Endothelial cell of umbilical vein (primary cell): ENCODE measurements around the gene PPFIA1. TPM values are rescaled to one million over a fixed set of nuclear protein-coding genes. Genes with fewer than 3 reads are reported as not detected.

Experiments
- BruUV-seq: library from RNA; stranded (reverse); fragments of 400-500 nt; replicated peaks from 2 replicates; lab custom pipeline; 2021; lab: Mats Ljungman, UMichigan
- CTCF ChIA-PET: fragments of 300-600, 350-600 bp; sonication (Branson Sonifier 250); formaldehyde crosslinking; loops from one replicate; lab custom pipeline; 2021; ENCODE audit warnings: antibody characterized with exemption, inconsistent platforms; lab: Charles Lee
- POLR2A ChIA-PET: fragments of 300-600, 350-600 bp; sonication (Branson Sonifier 250); formaldehyde crosslinking; loops from one replicate; lab custom pipeline; 2021; ENCODE audit warnings: antibody characterized with exemption, inconsistent platforms; lab: Charles Lee
- DNase-seq: peaks from one replicate; pipeline ENCODE4 v3.0.0-alpha.2; 2011; ENCODE audit warnings: low read depth, low spot score
- FAIRE-seq: peaks from 2 replicates; lab custom pipeline; 2011; peaks lifted over from hg19 to GRCh38; lab: Jason Lieb, UNC
- H2AFZ ChIP-seq: 2 replicates; pipeline ENCODE4 v1.6.0; 2012; ENCODE audit warnings: low read depth, low read length, control low read depth, inconsistent platforms
- H3K27ac ChIP-seq: 2 replicates; pipeline ENCODE4 v1.5.1; 2011; ENCODE audit warnings: low read depth, mild to moderate bottlenecking, control low read depth, low read length, moderate library complexity; ENCODE audit not compliant: insufficient read depth
- H3K27me3 ChIP-seq, 2 experiments: 2 replicates each; pipeline versions ENCODE4 v1.6.0 to v1.6.1; 2011; ENCODE audit warnings: low read length in 2 of 2, mixed read lengths in 1 of 2; ENCODE audit not compliant: control insufficient read depth in 2 of 2, insufficient read depth in 2 of 2
- H3K36me3 ChIP-seq, 2 experiments: 2 replicates in 1 of 2; 3 replicates in 1 of 2; pipeline ENCODE4 v1.5.1; 2011; ENCODE audit warnings: low read length in 2 of 2, mild to moderate bottlenecking in 1 of 2, moderate library complexity in 1 of 2; ENCODE audit not compliant: control insufficient read depth in 2 of 2, insufficient read depth in 2 of 2; ENCODE audit errors: extremely low read depth in 1 of 2
- H3K4me1 ChIP-seq: 3 replicates; pipeline ENCODE4 v1.5.1; 2011; ENCODE audit warnings: mild to moderate bottlenecking, low read length; ENCODE audit not compliant: control insufficient read depth, insufficient read depth; ENCODE audit errors: extremely low read depth
- H3K4me2 ChIP-seq: 2 replicates; pipeline ENCODE4 v1.6.1; 2011; ENCODE audit warnings: low read length, control low read depth, mixed read lengths; ENCODE audit not compliant: insufficient read depth
- H3K4me3 ChIP-seq, 3 experiments: fragments of 200-600 bp in 1 of 3; sonication (generic), shearing (Covaris generic) in 1 of 3; replicated peaks in 1 of 3; 2 replicates each; pipeline ENCODE4 v1.5.1; 2011 to 2016; ENCODE audit warnings: control low read depth in 3 of 3, low read length in 3 of 3, mild to moderate bottlenecking in 2 of 3, inconsistent platforms in 1 of 3, low read depth in 1 of 3, moderate library complexity in 1 of 3; ENCODE audit not compliant: insufficient read depth in 1 of 3
- H3K79me2 ChIP-seq: 2 replicates; pipeline ENCODE4 v1.6.0; 2012; ENCODE audit warnings: low read length, inconsistent platforms; ENCODE audit not compliant: control insufficient read depth, insufficient read depth
- H3K9ac ChIP-seq: replicated peaks from 2 replicates; pipeline ENCODE3; 2011; ENCODE audit warnings: low read length, control low read depth; ENCODE audit not compliant: insufficient read depth; ENCODE audit errors: extremely low read depth
- H3K9me1 ChIP-seq: replicated peaks from 3 replicates; pipeline ENCODE4 v1.6.0; 2011; ENCODE audit warnings: mild to moderate bottlenecking, low read length; ENCODE audit not compliant: control insufficient read depth, insufficient read depth; ENCODE audit errors: extremely low read depth
- H3K9me3 ChIP-seq: replicated peaks from 2 replicates; pipeline ENCODE4 v1.5.1; 2012; ENCODE audit warnings: low read length, inconsistent platforms; ENCODE audit not compliant: control insufficient read depth, insufficient read depth
- H4K20me1 ChIP-seq: replicated peaks from 2 replicates; pipeline ENCODE3; 2011; ENCODE audit warnings: mild to moderate bottlenecking, low read length; ENCODE audit not compliant: control insufficient read depth, insufficient read depth; ENCODE audit errors: extremely low read depth
- EZH2 ChIP-seq: IDR thresholded peaks from 2 replicates; pipeline ENCODE4 v1.6.1; 2012; ENCODE audit warnings: borderline replicate concordance, low read depth, mild to moderate bottlenecking, moderate library complexity, low read length, inconsistent platforms; ENCODE audit not compliant: severe bottlenecking
- FOS ChIP-seq: IDR thresholded peaks from 2 replicates; pipeline ENCODE4 v1.6.1; 2011; ENCODE audit warnings: mild to moderate bottlenecking, low read length, moderate library complexity, borderline replicate concordance; ENCODE audit not compliant: insufficient read depth
- GATA2 ChIP-seq: IDR thresholded peaks from 2 replicates; pipeline ENCODE4 v1.7.0; 2011; ENCODE audit warnings: low read depth, mild to moderate bottlenecking, moderate library complexity, mixed read lengths, low read length; ENCODE audit not compliant: insufficient read length, insufficient read depth
- JUN ChIP-seq: IDR thresholded peaks from 2 replicates; pipeline ENCODE4 v1.6.1; 2011; ENCODE audit warnings: borderline replicate concordance, low read depth; ENCODE audit not compliant: insufficient read length, insufficient read depth
- MYC ChIP-seq: IDR thresholded peaks from one replicate; pipeline ENCODE4 v1.6.1; 2011; ENCODE audit warnings: mild to moderate bottlenecking, low read depth, low read length
- POLR2A ChIP-seq: IDR thresholded peaks from 2 replicates; pipeline ENCODE4 v1.6.1; 2012; ENCODE audit warnings: low read depth, mild to moderate bottlenecking, control low read depth, low read length
- POLR2AphosphoS5 ChIP-seq: IDR thresholded peaks from 2 replicates; pipeline ENCODE4 v1.6.1; 2012; ENCODE audit warnings: low read depth, mild to moderate bottlenecking, control low read depth, low read length, moderate library complexity; ENCODE audit not compliant: insufficient read depth
- dilution Hi-C: fragments of 300-500 bp; cut with MboI; formaldehyde crosslinking; loops from one replicate; pipeline ENCODE4 v1.15.0; 2019; ENCODE audit warnings: low sequenced_read_pairs; ENCODE audit not compliant: extremely low pct_ligation_motif_present
- intact Hi-C: fragments of 100-400 bp; cut with micrococcal nuclease; formaldehyde crosslinking; loops from one replicate; pipeline ENCODE4 v1.10.0; 2022
- polyA plus RNA-seq, 4 experiments: library from polyadenylated mRNA; depleted of rRNA in 3 of 4; stranded (reverse) in 3 of 4; unstranded in 1 of 4; fragments of >200 nt; gene quantifications; 2 replicates each; pipeline versions ENCODE4 v1.2.1 to v1.2.3, GENCODE V29; 2011 to 2012; ENCODE audit warnings: missing spikeins in 1 of 4
- total RNA-seq: library from RNA; stranded (reverse); gene quantifications from 2 replicates; pipeline ENCODE4 v1.2.3, GENCODE V29; 2021
- TF ChIP-seq, protein P1 (sequence below), 2 donors: IDR thresholded peaks; 1 replicate in 1 of 2; 2 replicates in 1 of 2; pipeline ENCODE4 v1.5.1; 2011; ENCODE audit warnings: low read length in 2 of 2, mild to moderate bottlenecking in 2 of 2, moderate library complexity in 2 of 2, control low read depth in 1 of 2, inconsistent platforms in 1 of 2, low read depth in 1 of 2; ENCODE audit not compliant: insufficient read depth in 1 of 2; ENCODE audit errors: extremely low read depth in 1 of 2
- TF ChIP-seq, protein P2 (sequence below): IDR thresholded peaks from 2 replicates; pipeline ENCODE4 v1.6.1; 2011; ENCODE audit not compliant: insufficient read depth, insufficient read length

Gene PPFIA1
- total and polyA plus RNA-seq, 2 donors (not counting 3 experiments of a cell fraction or from before 2014, with no cell fraction given) = 44.3 to 60.9 TPM

DNA sequence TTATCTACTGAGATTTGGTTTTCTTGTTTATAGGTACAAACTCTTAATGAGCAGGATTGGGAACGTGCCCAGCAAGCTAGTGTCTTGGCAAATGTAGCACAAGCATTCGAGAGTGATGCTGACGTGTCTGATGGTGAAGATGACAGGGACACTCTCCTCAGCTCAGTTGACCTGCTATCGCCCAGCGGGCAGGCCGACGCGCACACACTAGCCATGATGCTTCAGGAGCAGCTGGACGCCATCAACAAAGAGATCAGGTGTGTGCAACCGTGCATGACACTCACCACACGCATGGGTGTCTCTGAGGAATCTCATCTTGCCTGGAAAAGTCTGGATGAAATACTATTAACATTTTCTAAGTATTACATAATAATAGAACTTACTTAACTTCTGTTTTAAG, 73.1 kb downstream of the PPFIA1 start:
- FAIRE-seq (no peak), DNase-seq (no peak)
- no peak overlapping the region for H3K9ac ChIP-seq
- ChIA-PET POLR2A (no interaction called here), CTCF (interaction anchor here (1.4 kb wide), 2 partner anchors 12 to 19 kb away, joined by 3 read pairs; no protein-coding TSS in a partner anchor)
- TF ChIP-seq POLR2A = no peak
- TF ChIP-seq FOS = no peak
- TF ChIP-seq JUN = no peak
- no peak for TF ChIP-seq MYC
- TF ChIP-seq, protein P1, sequence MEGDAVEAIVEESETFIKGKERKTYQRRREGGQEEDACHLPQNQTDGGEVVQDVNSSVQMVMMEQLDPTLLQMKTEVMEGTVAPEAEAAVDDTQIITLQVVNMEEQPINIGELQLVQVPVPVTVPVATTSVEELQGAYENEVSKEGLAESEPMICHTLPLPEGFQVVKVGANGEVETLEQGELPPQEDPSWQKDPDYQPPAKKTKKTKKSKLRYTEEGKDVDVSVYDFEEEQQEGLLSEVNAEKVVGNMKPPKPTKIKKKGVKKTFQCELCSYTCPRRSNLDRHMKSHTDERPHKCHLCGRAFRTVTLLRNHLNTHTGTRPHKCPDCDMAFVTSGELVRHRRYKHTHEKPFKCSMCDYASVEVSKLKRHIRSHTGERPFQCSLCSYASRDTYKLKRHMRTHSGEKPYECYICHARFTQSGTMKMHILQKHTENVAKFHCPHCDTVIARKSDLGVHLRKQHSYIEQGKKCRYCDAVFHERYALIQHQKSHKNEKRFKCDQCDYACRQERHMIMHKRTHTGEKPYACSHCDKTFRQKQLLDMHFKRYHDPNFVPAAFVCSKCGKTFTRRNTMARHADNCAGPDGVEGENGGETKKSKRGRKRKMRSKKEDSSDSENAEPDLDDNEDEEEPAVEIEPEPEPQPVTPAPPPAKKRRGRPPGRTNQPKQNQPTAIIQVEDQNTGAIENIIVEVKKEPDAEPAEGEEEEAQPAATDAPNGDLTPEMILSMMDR (IDR thresholded peaks at IDR 0.05; ENCODE audit: extremely low read depth in 1 of 2, insufficient read depth in 1 of 2, low read depth in 1 of 2, low read length in 2 of 2) = no peak
- no peak for TF ChIP-seq GATA2
- no peak for TF ChIP-seq EZH2
- TF ChIP-seq POLR2AphosphoS5 = no peak
- TF ChIP-seq, protein P2, sequence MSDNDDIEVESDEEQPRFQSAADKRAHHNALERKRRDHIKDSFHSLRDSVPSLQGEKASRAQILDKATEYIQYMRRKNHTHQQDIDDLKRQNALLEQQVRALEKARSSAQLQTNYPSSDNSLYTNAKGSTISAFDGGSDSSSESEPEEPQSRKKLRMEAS = no peak
- H4K20me1 ChIP-seq = no peaks in the 10 kb centered on the region
- intact Hi-C loops = no loop called here
- no TSS peak for BruUV-seq
- H3K79me2 ChIP-seq = no peaks in the 10 kb centered on the region
- H3K27ac ChIP-seq = no peak overlapping the region
- no peak overlapping the region for H3K4me2 ChIP-seq
- no peaks in the 10 kb centered on the region for H3K9me1 ChIP-seq
- H3K36me3 ChIP-seq = peaks cover 4 to 33% of the 10 kb centered on the region in 2 experiments
- H3K27me3 ChIP-seq = no peaks in the 10 kb centered on the region
- no peak overlapping the region for H2AFZ ChIP-seq
- no peaks in the 10 kb centered on the region for H3K4me1 ChIP-seq
- no peaks in the 10 kb centered on the region for H3K9me3 ChIP-seq
- dilution Hi-C loops = no loop called here
- no peak overlapping the region for H3K4me3 ChIP-seq
